ENCODE measurements around the gene AGMAT. TPM values are rescaled to one million over a fixed set of nuclear protein-coding genes. Genes with fewer than 3 reads are reported as not detected.

The AGMAT gene, protein sequence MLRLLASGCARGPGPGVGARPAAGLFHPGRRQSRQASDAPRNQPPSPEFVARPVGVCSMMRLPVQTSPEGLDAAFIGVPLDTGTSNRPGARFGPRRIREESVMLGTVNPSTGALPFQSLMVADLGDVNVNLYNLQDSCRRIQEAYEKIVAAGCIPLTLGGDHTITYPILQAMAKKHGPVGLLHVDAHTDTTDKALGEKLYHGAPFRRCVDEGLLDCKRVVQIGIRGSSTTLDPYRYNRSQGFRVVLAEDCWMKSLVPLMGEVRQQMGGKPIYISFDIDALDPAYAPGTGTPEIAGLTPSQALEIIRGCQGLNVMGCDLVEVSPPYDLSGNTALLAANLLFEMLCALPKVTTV
- total RNA-seq (0.48 TPM), polyA plus RNA-seq (0.27 TPM)

DNA sequence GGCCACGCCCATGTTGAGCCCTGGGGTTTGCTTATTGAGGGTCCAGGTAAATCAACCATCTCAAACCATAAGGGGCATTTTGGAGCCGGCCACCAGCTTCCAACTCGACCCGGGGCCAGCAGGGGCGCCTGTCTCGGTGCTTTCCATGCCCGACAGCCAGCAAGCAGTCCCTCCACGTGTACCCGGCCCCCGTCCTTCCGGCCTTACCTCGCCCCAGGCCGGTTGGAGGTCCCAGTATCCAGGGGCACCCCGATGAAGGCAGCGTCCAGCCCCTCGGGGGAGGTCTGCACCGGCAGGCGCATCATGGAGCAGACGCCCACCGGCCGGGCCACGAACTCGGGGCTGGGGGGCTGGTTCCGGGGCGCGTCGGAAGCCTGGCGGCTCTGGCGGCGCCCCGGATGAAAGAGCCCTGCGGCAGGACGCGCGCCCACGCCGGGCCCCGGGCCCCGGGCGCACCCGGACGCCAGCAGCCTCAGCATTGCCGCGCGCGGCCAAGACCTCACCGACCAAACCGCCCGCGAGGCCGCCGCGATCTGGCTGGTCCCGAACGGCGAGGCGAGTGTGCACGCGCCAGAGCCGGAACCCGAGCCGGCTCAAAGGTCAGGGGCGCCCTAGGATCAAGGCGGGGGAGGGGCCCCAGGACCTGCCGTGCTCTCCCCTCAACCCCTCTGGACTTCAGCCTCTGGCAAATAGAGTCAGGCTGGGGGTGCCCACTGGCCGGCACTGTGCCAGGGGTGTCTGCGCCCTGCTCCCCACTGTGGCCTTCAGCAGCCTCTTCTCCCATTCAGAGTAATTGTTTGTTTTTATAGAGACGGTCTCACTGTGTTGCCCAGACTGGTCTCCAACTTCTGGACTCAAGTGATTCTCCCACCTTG, at the start of gene AGMAT:
TSS of gene AGMAT (minus strand) at position 563 of the 875 bp plus-strand sequence. CDS start at position 479, 84 bp downstream.
- Histone ChIP-seq H3K4me1 (ENCODE audit: insufficient read depth) (no peaks in the 10 kb centered on the region), H3K27ac (ENCODE audit: low read depth) (no peak within 1 kb of the TSS), H3K4me3 (ENCODE audit: low read depth, low read length) (peak within 1 kb of the TSS; percentile 37), H3K36me3 (ENCODE audit: insufficient read depth) (no peaks in the 10 kb centered on the region)
- WGBS = 2% methylated on average over 68 of the region's 68 CpGs
- no peak for DNase-seq (ENCODE audit: extremely low spot score)

DNA sequence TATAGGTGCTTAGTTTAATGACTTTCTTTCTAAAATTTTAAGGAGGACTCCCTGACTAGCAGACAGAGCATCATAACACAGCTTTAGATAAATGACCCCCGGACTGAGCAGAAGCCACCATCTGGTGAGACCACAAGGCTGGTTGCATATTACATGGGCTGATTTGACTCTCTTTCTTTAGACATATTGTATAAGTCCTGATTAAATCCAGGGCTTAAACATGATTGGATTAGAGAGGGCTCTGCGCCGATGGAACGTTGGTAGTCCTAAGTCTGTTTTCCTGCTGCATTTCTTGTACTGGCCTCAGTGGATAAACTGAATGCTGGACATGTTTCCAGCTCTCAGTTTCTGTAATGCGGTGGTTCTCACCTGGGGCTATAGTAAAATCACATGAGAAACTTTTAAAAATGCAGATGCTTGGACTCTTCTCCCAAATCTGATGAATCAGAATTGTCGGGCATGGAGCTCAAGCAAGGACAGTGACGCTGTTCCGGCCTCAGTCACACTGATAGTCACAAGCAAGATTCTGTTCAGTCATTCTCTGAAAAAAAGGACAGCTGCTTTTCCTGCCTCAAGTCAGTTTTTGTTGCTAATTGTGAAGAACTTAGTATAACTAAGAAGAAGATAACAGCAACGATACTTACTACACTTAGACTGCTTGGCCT, 49.0 kb upstream of the AGMAT start:
- Histone ChIP-seq H3K27ac (ENCODE audit: low read depth) (no peak overlapping the region), H3K4me1 (ENCODE audit: insufficient read depth) (no peaks in the 10 kb centered on the region), H3K4me3 (ENCODE audit: low read depth, low read length) (no peak overlapping the region), H3K36me3 (ENCODE audit: insufficient read depth) (peaks cover 8% of the 10 kb centered on the region)
- no peak for DNase-seq (ENCODE audit: extremely low spot score)
- WGBS = 93% methylated on average over 9 of the region's 9 CpGs

DNA sequence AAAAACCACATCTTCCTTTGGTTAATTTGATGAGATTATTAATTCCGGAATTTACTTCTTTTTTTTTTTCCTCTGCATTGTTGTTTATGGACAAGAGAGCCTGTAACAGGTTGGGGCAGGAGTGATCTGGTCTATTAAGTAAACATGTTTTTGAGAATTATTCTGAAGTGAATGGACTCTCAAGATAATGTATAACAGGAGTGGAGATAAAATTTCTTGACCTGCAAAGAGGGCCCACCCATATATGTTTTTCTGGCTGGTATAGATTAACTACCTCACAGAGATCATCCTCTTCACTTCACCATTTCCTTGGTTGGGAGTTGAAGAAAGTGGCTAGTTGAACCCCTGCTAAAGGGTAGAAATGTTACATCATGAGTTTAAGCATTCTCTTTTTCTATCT, 43.2 kb upstream of the AGMAT start:
- no peak for DNase-seq (ENCODE audit: extremely low spot score)
- no peaks in the 10 kb centered on the region for H3K36me3 ChIP-seq (ENCODE audit: insufficient read depth)
- H3K4me1 ChIP-seq (ENCODE audit: insufficient read depth) = no peaks in the 10 kb centered on the region
- WGBS = 41% methylated on average over 1 of the region's 1 CpG
- no peak overlapping the region for H3K27ac ChIP-seq (ENCODE audit: low read depth)
- H3K4me3 ChIP-seq (ENCODE audit: low read depth, low read length) = no peak overlapping the region

DNA sequence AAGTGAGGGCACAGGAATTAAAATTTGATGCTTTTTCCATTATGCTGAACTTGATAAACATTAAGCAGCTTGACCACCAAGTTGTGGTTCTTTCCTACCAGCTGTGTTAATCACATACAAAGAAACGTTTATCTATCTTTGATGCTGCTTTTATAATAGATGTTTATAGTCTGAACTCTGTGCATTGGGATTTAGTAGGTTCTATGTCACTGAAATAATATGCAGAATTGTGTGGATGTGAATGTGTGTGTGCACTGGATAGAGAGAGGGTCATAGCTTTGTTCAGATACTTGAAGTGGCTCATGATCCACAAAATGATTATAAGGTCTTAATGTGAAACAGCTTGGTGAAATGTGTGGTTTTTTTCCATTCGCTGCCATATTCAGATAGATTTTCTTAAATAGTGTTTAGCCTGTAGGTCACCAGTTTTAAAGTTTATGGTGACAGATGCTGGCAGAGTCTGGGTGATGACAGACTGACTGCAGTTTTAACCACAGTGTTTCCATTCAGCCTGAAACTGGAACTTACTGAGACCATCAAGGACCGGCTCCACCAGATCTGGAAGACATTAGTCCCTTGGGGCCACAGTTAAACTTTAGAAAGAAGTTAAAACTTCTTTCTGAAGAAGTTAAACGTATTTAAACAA, 42.6 kb upstream of the AGMAT start:
- Histone ChIP-seq H3K4me3 (ENCODE audit: low read depth, low read length) (no peak overlapping the region), H3K27ac (ENCODE audit: low read depth) (no peak overlapping the region), H3K36me3 (ENCODE audit: insufficient read depth) (no peaks in the 10 kb centered on the region), H3K4me1 (ENCODE audit: insufficient read depth) (no peaks in the 10 kb centered on the region)
- no peak for DNase-seq (ENCODE audit: extremely low spot score)
- 42% methylated on average over 4 of the region's 4 CpGs for WGBS

GRCh38 chr1:15626269-15626950, 41.6 kb upstream of the AGMAT start:
- Histone ChIP-seq H3K4me3 (ENCODE audit: low read depth, low read length) (no peak overlapping the region), H3K36me3 (ENCODE audit: insufficient read depth) (no peaks in the 10 kb centered on the region), H3K4me1 (ENCODE audit: insufficient read depth) (no peaks in the 10 kb centered on the region), H3K27ac (ENCODE audit: low read depth) (no peak overlapping the region)
- no peak for DNase-seq (ENCODE audit: extremely low spot score)
- WGBS = 74% methylated on average over 11 of the region's 11 CpGs

DNA sequence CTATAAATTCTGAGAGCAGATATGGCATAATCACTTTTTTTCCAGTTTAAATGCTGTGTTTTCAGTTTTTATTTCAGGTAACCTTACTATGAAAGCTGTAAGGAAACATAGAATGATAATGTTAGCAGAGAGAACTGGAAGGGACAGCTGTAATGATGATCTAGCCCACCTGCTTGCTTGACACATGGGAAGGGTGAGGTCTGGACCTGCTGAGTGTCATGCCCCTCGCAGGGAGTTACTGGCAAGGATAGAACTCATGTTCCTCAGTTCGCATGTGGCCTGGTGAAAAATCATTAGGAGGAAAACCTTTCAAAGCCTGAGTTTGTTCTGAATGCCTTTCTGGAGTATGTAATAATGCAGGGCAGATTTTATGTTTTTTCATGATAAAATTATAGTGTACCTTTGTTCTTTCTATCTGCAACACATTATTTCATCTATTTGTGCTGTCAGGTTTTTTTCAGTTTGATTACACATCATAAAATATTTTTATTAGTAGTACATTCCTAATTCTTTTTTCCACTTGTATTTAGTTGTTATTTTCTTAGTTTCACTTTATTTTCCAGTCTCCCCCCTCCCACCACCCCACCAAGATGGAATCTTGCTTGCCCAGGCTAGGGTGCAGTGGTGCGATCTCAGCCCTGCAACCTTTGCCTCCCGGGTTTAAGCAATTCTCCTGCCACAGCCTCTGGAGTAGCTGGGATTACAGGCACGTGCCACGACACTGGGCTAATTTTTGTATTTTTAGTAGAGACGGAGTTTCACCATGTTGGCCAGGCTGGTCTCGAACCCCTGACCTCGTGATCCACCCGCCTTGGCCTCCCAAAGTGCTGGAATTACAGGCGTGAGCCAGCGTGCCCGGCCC, 40.4 kb upstream of the AGMAT start:
- Histone ChIP-seq H3K4me3 (ENCODE audit: low read depth, low read length) (no peak overlapping the region), H3K36me3 (ENCODE audit: insufficient read depth) (no peaks in the 10 kb centered on the region), H3K27ac (ENCODE audit: low read depth) (no peak overlapping the region), H3K4me1 (ENCODE audit: insufficient read depth) (no peaks in the 10 kb centered on the region)
- no peak for DNase-seq (ENCODE audit: extremely low spot score)
- WGBS = 84% methylated on average over 13 of the region's 13 CpGs

DNA sequence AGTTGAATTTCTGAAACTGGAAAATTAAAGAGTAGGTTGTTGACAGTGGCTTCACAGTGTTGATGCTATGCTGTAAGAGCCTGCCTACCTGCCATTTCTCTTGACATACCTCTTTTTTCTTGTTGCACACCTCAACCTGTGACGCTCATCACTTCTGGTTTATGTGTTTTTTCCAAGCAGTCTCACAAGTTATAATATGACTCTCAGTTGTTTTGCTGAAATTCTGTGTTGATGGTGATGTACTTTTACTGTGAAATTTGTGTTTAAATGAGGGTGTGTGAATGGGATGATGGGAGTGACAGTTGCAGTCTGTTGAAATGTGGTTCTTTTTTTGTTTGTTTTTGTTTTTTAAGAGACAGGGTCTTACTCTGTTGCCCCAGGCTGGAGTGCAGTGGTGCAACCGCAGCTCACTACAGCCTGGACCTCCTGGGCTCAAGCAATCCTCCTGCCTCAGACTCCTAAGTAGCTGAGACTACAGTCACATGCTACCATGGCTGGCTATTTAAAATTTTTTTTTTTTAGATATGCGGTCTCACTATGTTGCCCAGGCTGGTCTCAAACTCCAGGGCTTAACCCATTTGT, 39.4 kb upstream of the AGMAT start:
- Histone ChIP-seq H3K4me1 (ENCODE audit: insufficient read depth) (no peaks in the 10 kb centered on the region), H3K27ac (ENCODE audit: low read depth) (no peak overlapping the region), H3K36me3 (ENCODE audit: insufficient read depth) (no peaks in the 10 kb centered on the region), H3K4me3 (ENCODE audit: low read depth, low read length) (no peak overlapping the region)
- WGBS = 89% methylated on average over 3 of the region's 3 CpGs
- no peak for DNase-seq (ENCODE audit: extremely low spot score)

DNA sequence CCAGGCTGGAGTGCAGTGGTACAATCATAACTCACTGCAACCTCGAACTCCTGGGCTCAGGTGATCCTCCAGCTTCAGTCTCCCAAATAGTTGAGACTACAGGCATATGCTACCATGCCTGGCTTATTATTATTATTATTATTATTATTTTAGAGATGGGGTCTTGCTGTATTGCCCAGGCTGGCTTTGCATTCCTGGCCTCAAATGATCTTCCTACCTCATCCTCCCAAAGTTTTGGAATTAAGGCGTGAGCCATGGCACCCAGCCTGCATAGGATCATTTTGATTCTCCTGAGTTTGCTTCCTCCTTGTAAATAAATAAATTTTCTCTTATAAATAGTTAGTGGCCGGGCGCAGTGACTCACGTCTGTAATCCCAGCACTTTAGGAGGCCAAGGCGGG, 38.6 kb upstream of the AGMAT start:
- Histone ChIP-seq H3K36me3 (ENCODE audit: insufficient read depth) (no peaks in the 10 kb centered on the region), H3K4me1 (ENCODE audit: insufficient read depth) (no peaks in the 10 kb centered on the region), H3K4me3 (ENCODE audit: low read depth, low read length) (no peak overlapping the region), H3K27ac (ENCODE audit: low read depth) (no peak overlapping the region)
- WGBS = 85% methylated on average over 6 of the region's 6 CpGs
- no peak for DNase-seq (ENCODE audit: extremely low spot score)

DNA sequence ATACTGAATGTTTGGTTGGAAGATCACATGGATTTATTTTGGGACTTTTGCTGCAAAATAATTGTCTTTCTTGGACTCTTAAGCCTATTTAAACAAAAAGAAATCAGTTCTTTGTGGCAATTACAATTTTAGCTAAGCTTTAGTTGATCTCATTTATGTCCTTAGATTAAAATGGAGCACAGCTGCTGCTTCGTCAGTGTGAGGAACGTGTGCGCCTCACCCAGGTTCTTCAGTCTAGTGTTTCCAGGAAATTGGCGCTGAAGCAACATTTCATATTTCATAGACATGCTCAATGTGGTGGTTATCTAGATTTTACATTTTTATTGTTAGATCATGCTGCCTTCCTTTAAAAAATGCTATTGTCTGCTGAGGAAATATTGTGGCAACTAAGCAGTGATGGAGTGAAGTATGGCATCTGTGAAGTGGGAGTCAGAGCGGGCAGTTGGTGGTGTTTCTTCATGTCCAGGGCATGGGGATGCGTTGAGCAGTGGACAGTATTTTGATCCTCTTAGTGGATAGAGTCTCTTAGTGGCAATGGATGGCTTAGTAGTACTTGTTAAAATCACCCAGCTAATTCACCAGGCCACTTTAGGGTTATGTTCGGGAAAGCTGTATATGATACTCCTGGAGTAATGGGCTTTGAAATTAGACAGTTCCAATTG, 38.0 kb upstream of the AGMAT start:
- Histone ChIP-seq H3K4me3 (ENCODE audit: low read depth, low read length) (no peak overlapping the region), H3K4me1 (ENCODE audit: insufficient read depth) (no peaks in the 10 kb centered on the region), H3K27ac (ENCODE audit: low read depth) (no peak overlapping the region), H3K36me3 (ENCODE audit: insufficient read depth) (no peaks in the 10 kb centered on the region)
- 79% methylated on average over 7 of the region's 7 CpGs for whole genome bisulfite sequencing
- no peak for DNase-seq (ENCODE audit: extremely low spot score)

GRCh38 chr1:15621975-15622374, 37.1 kb upstream of the AGMAT start:
- 46% methylated on average over 5 of the region's 5 CpGs for WGBS
- no peak overlapping the region for H3K4me3 ChIP-seq (ENCODE audit: low read depth, low read length)
- peak overlapping the region; percentile 34 for H3K27ac ChIP-seq (ENCODE audit: low read depth)

DNA sequence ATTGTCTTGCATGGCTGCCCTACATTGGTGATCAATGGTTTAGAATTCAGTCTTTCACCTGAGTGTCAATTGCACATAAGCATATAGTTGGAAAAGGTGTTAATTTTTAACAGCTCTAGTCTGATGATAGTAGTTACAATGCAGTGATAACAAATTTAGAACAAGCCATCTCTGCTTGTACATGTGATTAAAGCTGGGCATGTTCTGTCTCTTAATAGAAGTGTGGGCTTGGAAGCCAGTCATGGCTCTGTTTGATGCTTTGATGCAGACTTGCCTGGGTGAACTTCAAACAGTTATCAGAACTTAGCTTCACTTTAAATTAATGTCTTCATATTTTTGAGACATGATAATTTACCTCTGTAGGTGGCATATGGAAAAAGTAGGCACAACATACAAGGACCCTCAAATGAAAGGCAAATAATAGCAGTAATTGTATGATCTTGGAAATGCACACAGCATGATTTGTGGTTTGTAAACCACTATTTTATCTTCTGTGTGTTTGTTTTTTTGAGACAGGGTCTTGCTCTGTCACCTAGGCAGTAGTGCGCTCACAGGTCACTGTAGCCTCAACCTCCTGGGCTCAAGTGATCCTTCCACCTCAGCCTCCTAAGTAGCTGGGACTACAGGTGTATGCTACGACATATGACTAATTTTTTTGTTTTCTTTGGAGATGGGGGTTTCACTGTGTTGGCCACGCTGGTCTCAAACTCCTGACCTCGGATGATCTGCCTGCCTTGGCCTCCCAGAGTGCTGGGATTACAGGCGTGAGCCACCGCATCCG, 36.2 kb upstream of the AGMAT start:
- Histone ChIP-seq H3K4me1 (ENCODE audit: insufficient read depth) (no peaks in the 10 kb centered on the region), H3K36me3 (ENCODE audit: insufficient read depth) (no peaks in the 10 kb centered on the region), H3K27ac (ENCODE audit: low read depth) (no peak overlapping the region), H3K4me3 (ENCODE audit: low read depth, low read length) (no peak overlapping the region)
- WGBS = 94% methylated on average over 7 of the region's 7 CpGs
- no peak for DNase-seq (ENCODE audit: extremely low spot score)

More at GRCh38 chr1:15621975-15622374, 37.1 kb upstream of the AGMAT start:
- H3K36me3 ChIP-seq (ENCODE audit: insufficient read depth) = no peaks in the 10 kb centered on the region
- no peak for DNase-seq (ENCODE audit: extremely low spot score)
- no peaks in the 10 kb centered on the region for H3K4me1 ChIP-seq (ENCODE audit: insufficient read depth)

All from urinary bladder (tissue), 4 donors.